Activated naive CD4-positive, alpha-beta T cell (primary cell): ENCODE data around the gene ZFHX3.

Source experiments
- DNase-seq, 4 experiments: peaks; one replicate each; lab custom pipeline; 2025; lab: John Stamatoyannopoulos, UW

ZFHX3 gene

GRCh38 chr16:72950669-72951068 lies 97.3 kb downstream of the ZFHX3 start:
- no peak for DNase-seq

GRCh38 chr16:72948238-72948829 lies 99.6 kb downstream of the ZFHX3 start:
- DNase-seq = no peak

GRCh38 chr16:72947379-72948237 lies 100.3 kb downstream of the ZFHX3 start:
- DNase-seq = no peak

- no peak for DNase-seq
These were observed 101.3 kb downstream of the ZFHX3 start for GRCh38 chr16:72946474-72947194.

DNA sequence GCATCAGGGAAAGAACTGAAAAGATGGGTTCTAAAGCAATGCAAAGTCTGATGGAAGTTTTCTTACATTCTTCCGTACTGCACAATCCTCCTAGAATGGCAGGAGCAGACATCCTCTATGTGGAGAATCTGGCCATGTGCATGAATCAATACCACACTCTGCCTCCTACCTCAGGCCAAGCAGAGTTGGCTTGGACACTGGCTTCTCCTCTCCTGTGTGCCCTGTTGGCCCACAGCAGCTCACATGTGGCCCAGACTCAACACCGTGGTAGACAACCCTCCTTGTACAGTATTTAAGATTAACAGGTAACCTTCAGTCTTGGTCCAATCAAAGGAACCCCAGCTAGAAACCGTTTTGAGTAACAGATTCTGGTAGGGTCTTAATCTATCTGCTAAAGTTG lies 101.9 kb downstream of the ZFHX3 start:
- no peak for DNase-seq

- DNase-seq = no peak
These were observed 102.3 kb downstream of the ZFHX3 start for GRCh38 chr16:72945611-72946010.

DNA sequence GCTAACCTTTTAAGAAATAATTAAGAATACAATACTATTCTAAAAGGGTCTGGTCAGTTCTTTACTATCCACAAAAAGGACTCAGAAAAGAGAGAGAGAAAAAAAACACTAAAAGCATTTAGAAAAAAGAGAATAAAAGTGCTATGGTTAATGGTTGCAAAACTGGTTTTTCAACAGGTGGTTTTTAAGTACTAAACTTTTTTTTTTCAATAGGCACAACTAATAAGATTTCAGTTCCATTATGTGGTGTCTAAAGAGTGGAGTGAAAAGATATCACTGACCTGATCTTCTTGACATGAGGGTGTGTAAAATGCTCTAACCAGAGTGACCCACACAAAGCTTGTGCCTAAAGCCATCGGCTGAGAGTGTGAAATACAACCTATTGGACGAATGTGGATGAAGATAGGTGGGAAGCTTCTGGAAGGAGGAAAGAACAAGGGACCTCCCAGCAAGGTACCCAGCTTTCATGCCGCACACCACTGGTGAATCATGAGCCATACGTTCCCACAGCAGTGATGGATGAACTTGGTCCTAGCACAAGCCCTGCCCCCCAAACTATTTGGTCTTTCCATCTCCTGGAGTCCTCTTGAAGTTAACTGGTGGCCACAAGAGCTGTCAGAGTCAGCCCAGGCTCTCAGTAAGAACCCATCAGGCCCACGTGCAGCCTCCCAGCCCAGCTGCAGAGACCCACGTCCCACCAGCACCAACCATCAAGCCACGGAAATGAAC lies 103.0 kb downstream of the ZFHX3 start:
- no peak for DNase-seq

GRCh38 chr16:72942021-72942420 lies 105.9 kb downstream of the ZFHX3 start:
- DNase-seq = no peak

DNA sequence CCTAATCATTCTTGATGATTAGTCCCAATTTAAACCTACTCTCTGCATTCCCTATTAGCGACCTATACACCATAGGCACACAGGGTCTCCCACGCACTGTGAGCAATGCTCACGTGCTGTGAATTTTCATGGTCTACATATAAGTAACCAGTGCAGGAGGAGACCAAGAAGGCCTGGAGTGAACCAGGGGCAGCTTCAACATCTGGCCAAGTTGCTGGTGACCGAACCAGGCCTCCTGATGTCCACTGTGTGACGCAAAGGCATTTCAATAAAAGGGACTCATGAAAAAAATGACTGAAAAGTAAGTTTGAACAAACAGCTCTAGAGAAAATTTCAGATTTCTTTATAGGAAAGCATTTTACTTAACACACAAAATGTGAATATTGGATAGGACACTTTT lies 107.0 kb downstream of the ZFHX3 start:
- no peak for DNase-seq

DNA sequence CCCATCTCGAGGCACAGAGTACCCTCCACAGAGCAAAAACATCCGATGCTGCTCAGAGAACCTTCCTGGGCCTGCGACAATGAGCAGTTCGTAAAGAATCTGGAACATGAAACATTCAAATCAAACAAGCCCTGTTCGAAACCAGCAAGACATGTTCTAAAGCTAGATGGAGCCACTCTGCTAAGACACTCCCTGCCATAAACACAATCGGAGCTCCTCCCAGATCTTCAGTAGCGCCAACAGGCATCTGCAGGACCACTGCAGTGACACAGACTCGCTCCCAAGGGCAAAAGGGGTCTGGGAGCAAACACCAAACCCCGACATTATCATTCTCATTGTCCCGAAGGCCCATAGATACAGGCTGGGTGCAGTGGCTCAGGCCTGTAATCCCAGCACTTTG lies 108.7 kb downstream of the ZFHX3 start:
- no peak for DNase-seq

GRCh38 chr16:72938795-72939164 lies 109.1 kb downstream of the ZFHX3 start:
- DNase-seq = no peak

- DNase-seq = no peak
These were observed 109.8 kb downstream of the ZFHX3 start for GRCh38 chr16:72937916-72938794.

DNA sequence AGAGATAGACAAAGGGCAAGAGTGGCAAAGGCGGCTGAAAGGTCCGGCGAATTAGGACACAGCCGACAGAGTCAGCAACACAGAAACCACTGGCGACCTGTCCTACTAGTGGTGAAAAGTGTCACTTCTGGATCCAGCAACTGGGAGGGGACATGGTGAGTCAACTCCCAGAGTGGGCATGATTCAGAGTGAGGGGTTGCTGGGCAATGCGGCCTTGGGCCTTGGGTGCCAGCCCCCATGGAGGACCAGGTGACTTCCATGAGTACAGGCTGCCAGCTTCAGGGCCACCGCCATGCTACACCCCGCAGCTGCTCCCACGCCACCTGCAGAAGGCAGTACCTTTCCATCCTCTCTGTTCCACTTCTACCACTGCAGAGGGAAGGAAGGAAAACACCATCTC lies 110.6 kb downstream of the ZFHX3 start:
- no peak for DNase-seq

DNA sequence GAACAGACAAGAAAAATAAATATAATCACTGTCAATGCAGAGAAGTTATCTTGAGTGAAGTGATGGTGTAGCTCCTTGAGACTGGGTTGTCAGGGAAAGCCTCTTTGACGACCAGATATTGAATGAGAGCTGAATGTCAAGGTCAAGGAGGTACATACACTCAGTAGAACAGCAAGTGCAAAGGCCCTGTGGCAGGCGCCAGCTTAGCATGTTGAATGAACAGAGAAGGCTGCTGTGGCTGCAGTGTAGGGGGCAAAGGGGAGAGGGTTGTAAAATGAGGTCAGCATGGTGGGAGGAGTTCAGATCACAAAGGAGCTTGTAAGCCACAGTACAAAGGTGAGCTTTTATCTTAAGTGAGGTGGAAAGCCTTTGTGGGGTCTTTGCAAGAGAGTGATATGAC lies 111.5 kb downstream of the ZFHX3 start:
- no peak for DNase-seq

DNA sequence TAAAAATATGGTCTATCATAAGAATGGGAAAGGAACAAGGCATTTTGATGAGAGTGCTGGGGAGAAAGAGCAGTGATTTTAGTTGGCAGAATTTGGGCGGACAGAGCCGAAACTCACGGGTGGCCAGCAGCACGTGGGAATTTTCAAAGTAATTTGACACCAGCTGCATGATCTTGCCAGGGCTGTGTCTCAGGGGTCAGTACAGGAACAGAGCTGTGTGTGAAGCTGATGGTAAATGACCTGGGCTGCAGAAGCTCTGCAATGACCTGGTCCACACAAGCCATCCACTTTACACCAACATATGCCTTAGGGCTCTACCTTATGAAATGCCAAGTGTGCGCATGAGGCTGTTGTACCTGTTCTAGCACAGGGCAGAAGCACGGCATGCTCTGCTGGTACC lies 112.0 kb downstream of the ZFHX3 start:
- no peak for DNase-seq

DNA sequence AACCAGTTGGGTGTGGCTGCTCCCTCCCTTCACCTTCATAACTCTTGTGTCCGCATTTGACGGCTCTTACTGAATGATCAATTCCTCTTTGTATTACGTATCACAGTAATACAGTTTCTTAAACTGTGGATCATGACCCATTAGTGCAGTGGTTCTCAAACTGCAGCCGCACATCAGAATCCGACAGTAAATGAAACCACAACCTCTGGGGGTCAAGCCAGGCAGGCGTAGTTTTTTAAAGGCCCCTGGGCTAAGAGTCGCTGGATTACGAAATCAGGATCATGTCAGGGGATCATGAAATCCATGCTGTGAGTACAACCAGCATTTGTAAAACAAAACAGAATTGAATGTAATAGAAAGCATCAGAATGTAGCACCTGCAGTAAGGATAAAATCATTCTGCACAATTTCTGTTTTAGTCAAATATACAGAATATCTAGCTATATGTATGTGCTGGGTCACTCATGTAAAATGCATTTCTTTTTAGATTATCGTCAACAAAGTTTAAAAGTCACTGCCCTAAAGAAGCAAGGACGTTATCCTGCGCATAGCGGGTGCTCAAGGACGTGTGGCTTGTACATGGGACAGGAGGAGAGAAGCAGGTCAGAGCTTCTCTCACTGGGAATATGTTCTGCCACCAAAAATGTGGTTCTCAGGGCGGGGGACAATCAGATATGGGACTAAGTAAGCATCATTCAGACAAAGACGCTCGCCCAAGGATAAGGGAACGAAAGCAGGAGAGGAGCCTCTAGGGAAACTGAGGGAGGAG lies 113.1 kb downstream of the ZFHX3 start:
- DNase-seq = no peak

DNA sequence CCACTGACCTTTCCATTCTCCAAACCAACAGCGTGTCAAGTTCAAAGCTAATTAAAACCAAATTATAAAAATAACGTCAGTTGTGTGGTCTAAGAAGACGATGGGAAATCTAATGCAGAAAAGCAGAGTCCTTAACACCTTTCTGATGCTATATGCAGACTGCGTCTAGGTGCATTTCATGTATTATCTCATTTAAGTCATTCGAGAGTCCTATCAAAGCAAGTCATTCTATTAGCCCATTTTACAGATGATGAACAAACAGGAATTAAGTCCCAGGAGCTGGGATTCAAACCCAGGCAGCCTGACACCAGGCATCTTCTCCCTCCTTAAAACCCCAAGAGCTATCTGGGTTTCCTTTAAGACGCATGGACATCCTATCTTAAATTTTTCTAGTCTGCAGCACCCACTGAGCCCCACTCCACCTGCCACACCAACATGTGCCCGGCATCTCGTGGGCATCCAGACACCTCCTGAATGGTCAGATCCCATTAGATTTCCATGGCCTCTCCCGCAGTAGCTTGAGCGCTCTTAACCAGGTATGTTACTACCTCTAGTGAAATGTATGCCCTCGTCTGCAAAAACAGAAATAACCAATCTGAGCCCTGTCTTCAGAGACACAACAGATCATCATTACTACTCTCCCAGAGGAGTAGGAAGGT lies 115.1 kb downstream of the ZFHX3 start:
- no peak for DNase-seq

GRCh38 chr16:72932050-72932449 lies 115.9 kb downstream of the ZFHX3 start:
- DNase-seq = no peak

- no peak for DNase-seq
These were observed 117.5 kb downstream of the ZFHX3 start for GRCh38 chr16:72930396-72930795.
